AG20443 (cell line): ENCODE measurements around the gene MAEL.
A peak's percentile ranks its signal among the peaks of the same experiment; 100 is the strongest.

Experiments used
- DNase-seq: peaks from one replicate; pipeline ENCODE4 v3.0.0; 2012; ENCODE audit warnings: low spot score, mixed read lengths

The MAEL gene

DNA sequence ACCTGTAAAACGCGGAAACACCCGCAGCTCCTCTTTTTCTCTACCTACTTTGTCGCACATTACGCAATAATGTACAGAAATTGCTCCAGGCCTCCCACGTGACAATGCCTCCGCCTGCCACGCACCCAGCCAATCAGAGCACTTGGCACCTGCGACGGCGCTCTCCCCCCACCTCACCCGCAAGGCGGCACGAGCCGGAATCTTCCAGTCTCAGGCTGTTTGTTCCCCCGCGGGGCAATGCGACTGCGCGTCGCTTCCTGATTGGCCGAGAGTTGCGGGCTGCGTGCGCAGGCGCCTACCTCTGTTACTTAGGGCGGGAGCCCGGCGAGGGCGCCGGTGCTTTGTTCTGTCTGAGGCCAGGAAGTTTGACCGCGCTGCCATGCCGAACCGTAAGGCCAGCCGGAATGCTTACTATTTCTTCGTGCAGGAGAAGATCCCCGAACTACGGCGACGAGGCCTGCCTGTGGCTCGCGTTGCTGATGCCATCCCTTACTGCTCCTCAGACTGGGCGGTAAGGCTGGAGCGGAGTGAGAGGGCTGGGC lies at the start of gene MAEL:
Gene MAEL, plus strand, starts transcription at position 307 of the 542 bp plus-strand sequence. Its CDS starts 73 bp downstream, at position 380.
- DNase-seq: no peak

DNA sequence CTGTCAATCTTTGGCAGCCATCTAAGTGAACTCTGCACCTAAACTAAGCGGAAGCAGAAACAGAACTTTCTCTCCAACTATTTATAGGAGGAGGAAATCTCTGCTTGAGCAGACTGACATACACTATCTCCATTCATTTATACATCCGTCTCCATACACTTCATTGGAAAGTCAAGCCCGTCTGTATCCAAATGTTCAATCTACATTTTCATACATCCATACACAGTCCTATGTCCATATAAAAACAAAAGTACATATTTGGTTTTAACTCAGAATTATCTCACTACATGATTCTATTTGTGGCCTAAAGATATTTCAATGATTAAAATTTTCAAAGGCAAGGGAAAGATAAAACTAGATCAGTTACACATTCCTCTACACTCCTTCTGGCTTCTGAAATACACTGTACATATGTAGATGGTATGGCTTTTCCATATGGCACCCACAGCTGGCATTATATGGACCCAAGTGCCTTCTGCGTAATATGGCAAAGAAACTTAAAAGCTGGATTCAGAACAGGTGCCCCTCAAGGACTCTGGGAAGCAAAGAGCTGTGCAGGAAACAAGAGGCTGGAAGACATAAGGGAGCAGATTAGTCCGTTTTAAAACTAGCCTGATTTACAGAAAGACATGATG lies 49.2 kb upstream of the MAEL start:
- no peak for DNase-seq

DNA sequence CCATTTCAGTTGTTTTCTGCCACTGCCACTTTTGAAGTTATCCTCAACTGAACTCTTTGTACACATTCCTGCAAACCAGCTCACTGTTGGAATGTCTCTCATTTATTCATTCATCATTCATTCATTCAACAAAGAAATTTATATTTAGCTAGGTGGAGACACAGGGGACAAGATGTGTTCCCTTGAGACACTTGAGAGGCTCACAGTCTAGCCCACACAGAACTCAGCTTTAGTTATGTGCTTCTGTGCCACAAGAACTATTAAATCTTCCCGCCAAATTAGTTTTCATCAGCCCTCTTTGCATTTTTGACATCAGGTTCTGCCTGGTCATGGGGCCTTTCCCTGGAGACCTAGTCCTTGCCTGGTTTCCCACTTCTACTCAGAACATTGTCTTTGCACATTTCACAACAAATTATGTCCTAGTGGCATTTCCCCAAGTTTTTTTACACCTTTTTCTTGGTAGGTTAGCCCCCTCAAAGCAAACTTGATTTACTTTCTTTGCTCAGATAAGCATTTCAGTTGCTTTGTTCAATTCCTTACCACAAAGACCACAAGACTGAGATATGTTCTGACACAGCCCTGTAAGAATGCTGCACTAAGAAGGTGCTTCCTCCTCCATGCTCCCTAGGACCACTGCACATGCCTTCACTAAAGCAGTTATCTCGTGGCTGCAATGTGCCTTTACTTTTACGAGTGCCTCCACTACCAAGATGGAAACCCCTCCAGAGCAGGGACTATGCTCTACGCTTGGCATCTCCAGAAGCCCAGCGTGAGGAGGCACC lies 44.7 kb upstream of the MAEL start:
- DNase-seq: peak; percentile 21

DNA sequence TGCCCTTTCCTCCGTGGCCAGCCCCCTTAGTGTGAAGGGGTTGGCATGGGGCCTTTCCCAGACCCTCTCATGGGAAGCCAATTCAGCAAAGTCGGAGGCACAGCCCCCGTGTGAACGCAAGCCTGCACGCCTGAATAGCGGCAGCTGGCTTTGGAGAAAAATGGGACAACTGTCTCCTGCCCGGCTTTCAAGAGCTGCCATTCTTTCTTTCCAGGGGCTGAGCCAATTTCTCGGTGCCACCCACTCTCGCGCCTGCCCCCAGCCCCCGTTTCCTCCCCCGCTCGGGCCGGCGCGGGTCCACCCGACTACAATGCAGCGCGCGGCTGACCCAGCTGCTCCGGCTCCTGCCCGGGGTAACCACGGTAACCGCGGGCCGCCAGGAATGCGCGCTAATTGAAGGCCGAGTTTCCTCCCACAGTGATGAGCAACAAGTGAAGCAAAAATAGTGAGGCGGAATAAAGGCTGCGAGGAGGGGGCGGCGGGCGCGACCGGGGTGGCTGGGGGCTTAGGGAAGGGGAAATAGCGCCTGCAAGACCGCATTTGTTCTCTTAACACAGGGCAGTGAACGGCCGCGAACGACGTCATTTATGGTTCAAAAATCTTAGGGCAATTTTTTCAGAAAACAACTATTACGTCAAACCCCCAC lies 41.6 kb upstream of the MAEL start:
- peak; percentile 89 for DNase-seq

DNA sequence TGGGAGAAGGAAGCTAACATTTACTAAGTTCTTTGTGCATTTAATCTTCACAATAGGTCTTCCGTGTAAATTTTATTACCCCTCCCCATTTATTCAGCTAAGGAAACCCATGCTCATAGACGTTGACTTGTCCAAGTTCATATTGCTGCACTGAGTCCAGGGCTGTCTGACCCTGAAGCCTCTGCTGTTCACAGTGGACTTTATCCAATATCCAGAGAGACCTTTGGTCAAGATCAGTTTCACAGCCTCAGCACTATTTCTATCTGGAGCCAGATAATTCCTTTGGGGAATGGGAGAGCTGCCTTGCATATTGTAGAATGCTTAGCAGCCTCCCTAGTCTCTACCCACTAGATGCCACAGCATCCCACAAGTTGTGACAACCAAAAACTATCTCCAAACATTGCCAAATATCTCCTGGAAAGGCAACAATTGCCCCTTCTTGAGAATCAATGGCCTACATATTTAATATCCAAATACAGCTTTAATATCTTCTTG lies 40.2 kb upstream of the MAEL start:
- no peak for DNase-seq

DNA sequence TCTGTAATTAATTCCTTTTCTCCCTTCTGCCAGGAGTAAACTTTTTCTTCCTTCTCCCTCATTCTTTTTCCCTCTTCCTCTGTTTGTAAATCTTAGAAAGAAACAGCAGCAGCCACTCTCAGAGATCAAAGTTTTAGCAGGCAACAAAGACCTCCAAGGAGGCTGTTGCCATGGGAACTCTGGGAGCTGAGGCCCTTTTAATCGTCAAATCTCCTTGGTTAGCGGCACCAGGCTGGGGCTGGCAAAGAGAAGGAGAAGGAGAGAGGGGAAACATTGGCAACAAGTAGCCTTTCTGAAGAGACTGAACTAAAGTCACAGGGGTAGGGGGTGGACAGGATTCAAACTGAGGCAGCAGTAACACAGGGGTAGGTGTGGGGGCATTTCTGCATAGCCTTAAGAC lies 38.9 kb upstream of the MAEL start:
- no peak for DNase-seq

DNA sequence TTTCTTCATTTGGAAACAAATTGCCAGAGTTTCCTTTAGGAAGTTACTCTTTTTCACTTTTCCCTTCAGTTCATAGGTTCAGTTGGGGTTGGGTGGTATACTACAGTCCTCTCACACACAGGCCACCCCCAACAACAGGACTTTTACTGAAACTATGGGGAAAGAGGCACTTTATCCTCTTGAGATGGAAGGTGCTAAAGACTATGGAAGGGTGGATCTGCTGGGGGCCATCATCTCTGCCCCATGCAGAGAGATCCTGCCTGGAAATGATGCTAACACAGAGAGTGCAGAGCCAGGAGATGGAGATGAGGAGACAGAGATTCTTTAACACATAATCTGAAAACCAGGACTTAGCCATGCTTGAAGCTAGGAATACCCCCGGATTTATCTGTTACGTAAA lies 38.0 kb upstream of the MAEL start:
- no peak for DNase-seq

DNA sequence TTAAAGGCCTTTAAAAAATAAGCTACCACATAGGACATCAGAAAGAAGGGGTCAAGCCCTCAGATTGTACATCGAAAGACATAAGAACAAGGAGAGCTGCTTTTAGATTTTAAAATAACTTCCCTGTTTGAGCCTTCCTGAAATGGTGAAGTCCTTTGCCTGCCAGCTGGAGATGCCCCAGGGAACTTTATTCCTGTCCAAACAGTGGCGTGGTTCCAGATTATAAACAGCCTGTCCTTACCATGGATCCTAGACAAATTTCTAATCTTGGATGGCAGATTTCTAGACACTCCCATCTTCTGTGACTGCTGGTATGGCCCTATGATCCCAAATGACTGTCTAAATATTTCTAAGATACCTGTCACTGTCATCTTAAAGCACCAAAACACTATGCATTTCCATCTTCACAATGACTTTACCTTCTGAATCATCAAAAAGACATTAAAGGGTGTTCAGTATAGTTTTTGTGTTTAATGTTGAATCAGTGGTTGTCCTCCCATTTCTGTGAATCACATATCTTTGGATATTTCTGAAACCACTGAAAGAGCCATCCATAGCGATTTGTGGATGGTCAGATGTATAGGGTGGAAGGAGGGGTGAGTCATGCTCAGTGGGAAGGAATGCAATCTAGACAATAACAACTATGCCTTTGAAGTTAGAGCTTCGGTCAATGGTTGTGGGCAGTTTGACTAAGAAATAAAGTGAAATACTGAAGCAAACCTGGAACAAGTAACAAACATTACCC lies 36.9 kb upstream of the MAEL start:
- no peak for DNase-seq

DNA sequence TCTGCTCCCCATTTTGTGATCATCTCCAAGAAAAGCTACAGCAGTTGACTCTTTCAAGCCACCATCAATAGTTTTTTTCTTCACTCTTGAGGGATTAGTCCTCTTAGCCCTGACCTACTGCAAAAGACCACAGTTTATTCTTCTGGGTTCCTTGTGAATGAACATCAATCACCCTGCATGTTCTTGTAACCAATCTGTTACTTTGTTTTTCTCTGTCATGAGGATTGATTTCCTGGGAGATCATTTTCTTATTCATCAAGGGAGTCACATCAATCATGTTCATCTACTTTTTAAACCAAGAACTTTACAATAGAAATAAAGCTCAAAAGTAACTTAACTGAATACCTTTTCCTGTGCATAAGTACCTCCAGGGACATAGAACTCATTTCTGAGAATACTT lies 35.6 kb upstream of the MAEL start:
- DNase-seq: no peak

DNA sequence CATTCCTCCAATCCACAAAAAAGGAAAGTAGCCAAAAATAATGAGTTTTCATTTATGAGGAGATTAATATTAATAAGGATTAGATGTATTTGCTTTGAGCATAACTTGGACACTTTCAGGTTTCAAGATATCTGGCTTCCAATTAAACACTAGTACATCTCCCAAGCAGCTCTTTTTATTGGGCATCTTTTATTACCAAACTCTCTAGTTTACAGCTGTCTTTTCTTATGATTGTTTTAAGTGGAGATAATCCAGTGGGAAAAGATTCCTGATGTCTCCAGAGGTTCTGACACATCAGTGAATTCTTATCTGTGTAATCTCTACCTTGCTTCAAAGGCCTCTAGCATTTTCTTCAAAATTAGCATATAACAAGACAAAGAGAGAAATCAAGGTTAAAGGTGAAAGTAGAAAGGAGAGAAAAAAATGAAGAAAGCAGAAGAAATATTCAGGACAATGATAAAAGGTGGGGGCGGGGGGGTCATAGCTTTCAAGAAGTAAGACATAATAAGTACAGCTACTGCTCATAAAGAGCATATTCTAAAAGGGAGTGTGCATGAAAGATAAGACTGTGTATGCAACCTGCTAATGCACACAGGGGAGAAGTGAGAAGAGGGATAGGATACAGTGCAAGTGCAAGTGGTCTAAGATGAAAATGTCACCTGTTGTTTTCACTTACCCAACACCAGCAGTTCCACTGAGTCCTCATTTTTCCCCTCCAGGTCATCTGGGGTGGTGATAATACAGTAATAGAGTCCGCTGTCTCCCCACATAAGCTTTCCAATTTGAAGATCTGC lies 32.8 kb upstream of the MAEL start:
- no peak for DNase-seq

DNA sequence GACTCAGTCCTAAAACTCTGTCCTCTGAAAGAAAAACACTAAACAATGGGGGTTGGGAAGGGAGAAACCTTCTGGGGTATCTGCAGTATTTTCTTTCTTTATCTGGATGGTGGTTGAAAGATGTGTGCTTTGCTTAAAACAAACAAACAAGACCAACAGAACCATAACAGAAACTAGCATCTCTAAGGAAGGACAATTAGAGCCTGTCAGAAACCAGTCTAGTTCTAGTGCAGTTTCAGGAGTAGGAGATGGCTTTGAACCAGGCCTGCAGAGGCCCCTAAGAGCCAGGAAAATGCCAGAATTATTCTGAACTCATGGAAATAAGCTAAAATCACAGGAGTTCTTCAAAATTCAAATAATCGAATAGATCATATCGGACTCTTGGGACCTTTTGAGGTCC lies 32.2 kb upstream of the MAEL start:
- DNase-seq: no peak

DNA sequence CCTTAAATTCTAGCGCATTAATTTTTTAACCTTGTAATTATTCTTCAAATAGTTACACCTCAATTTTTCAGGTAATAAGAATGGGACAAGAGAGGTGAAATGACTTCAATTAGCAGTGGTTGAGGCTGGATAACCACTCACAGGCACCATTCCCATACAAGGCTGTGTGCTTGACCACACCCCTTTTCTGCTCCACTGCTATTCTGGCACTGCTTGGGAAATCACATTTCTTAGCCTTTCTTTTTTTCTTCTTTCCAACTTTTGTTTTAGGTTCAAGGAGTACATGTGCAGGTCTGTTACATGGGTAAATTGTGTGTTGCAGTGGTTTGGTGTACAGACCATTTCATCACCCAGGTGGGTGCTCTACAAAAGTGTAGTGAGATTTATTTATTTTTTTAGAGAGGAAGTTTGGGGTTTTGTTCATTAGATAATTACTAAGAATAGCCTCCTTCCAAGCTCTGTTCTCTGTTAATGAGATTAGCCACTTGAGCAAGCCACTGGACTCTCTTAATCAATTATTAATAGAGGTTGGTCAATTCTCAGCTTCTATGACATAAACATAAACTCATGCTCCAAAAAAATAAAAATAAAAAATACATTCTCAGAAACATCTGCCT lies 28.1 kb upstream of the MAEL start:
- DNase-seq: no peak

DNA sequence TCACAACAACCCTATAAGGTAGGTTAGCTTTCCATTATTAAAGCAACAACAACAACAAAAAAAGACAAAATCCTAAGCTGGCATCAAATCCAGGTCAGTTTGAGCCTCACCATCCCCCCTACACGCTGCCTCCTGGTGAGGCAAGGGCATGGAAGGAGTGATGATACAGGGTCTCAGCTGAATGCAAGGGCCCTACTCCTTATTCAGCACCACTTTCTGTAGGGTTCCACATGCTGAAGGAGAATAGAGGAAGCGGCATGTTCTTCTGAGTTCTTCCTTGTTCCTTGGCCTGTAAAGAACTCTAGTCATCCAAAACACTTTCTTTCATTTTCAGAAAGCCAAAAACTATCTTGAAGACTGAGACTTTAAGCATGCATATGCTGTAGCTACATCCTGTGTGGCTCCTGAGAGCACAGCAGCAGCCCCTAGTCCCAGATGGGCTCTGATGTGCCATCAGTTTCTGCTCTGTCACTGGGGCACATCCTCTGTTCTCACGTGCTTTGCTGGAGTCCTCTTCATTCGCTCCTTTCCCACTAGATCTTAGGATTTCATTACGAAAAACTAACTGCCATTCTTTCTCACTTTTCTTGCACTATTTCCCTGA lies 19.9 kb upstream of the MAEL start:
- DNase-seq: no peak

DNA sequence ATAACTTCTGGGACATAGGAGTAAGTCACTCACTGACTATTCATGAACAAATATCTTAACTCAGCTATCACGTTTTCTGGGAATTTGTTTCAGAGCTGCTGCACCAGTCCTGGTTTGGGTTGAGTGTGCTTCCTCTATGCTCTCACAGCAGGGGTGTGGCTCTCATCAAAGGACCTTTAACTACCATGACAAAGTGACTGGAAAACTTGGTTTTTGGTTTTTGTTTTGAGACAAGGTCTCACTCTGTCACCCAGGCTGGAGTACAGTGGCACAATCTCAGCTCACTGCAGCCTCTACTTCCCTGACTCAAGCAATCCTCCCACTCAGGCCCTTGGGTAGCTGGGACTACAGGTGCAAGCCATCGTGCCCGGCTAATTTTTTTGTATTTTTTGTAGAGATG lies 17.8 kb upstream of the MAEL start:
- DNase-seq: no peak

DNA sequence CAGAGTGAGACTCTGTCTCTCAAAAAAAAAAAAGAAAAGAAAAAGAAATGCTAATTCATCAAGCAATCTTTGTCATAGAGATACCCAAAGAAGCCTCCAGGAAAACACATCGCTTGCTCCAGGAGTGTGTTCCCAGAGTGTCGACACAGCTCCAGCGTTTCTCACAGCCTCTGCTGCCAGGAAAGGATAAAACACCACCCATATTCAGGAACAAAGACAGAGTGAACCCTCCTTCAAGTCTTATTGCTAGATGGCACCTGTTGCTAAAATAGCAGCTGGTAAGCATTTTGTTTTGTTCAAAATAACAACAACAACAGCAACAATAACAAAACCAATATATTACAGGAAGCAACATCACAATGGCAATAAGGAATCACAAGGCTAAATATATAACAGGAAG lies 16.9 kb upstream of the MAEL start:
- DNase-seq: no peak

DNA sequence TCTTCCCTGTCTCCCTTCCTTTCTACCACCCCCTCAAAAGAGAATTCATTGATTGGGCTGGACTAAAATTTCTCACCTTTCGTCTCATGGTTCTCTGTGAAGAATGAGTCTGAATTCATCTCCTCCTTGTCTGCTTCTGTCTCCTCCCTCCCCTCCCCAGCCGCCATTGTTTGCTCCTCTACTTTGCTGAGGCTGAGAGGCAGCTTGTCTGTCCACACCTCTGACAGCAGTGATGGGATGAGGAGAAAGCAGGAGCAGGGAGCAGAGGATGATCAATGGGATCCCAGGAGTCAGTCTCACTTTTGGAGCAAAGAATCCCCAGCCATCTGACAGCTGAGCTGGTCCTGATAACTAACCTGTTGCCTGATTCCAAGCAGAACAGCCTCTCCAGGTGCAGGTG lies 16.3 kb upstream of the MAEL start:
- no peak for DNase-seq

DNA sequence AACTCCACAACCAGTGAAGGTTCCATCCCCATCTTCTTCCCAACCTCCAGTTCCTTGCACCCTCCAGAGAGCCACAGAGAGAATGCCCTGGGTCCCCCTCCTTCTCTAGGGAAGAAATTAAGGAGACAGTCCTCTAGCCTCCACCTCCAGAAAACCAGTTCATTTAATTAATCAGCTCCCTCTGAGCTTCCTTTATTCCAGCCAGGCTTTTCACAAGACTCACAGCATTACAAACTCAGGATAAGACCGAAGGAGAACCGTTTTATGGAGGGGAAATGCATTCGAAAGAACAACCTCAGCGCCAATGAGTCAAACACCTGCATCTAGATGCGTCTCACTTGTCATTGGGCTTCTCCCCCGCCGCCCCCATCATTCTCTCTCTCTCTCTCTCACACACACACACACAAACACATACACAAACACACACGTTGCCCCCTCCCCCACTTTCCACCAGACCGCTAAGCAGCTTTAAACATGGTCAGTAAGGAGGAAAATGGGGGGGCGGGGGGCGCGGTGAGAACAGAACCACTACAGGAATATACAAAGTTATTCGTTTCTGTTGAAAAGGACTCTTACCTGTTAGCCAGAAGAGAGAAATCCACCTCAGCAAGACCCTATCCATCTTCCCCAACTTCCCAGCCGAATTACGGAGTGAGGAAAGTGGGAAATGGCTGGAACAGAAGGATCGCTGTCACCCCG lies 14.3 kb upstream of the MAEL start:
- no peak for DNase-seq

DNA sequence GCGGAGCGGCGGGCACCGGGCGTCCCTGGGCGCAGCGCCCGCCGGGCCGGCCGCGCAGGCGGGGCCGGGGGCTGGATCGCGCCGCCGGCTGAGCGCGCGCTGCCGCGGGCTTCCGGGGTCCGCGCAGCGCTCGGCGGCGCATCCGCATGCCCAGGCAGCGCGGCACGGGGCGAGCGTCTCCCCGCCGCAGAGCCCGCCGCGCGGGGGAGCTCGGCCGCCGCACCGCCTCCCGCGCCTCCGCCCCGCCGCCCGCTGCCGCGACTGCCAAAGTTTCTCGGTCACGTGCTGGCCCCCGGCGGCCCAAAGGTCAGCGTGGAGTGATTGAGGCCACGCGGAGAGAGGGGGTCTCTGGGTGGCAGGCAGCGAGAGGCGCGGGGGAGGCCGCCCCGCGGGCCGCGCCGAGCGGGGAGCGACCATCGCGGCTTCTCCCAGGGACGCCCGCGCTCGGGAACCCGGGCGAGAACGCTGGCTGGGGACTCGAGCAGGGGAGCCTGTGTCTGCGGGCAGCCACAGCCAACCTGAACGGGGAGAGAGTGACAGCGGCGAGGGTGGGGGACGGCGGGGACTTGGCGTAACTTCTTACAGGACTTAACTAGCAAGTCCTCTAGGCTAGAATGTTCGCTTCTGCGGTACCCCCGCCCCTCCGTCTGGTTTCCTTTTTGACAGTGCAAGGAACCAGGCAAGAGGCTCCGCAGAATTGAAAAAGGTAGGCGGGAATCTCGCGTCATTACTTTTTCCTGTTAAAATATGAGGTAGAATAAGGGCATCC lies 13.5 kb upstream of the MAEL start, which contains the start of gene ILDR2:
Gene ILDR2, minus strand, starts transcription at position 180 of the 769 bp plus-strand sequence. CDS start 272 bp downstream, outside the sequence.
- peak; percentile 65 for DNase-seq

DNA sequence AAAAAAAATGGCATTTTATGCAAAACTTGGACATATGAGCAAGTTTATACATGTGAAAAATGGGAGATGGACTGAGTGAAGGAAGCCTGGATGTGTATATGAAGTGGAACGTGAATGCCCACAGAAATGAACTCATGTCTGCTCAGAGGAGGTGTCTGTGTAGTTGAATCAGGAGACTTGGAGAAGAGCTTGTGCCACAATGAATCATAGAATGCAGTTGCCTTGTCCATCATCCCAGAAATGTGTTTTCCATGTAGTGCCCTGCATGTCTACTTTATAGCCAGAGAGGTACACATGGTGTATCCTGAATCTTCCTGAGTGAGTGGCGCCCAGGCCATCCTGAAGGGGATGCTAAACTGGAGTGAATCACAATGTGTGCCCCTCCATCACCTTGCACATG lies 11.1 kb upstream of the MAEL start:
- no peak for DNase-seq
